H1 (cell line): ENCODE data around the gene GPATCH4. TPM values are rescaled to one million over a fixed set of nuclear protein-coding genes. Genes with fewer than 3 reads are reported as not detected.
A peak's percentile ranks its signal among the peaks of the same experiment; 100 is the strongest.

Experiments
- CTCF ChIA-PET: fragments of 300-600 bp; sonication (Branson Sonifier 250); formaldehyde crosslinking; loops from one replicate; lab custom pipeline; 2021; ENCODE audit not compliant: partially characterized antibody; lab: Charles Lee
- POLR2A ChIA-PET: fragments of 300-600 bp; sonication (Branson Sonifier 250); formaldehyde crosslinking; loops from one replicate; lab custom pipeline; 2021; ENCODE audit warnings: inconsistent platforms; ENCODE audit not compliant: partially characterized antibody; lab: Charles Lee
- DNase-seq, 2 experiments: peaks; one replicate each; pipeline versions ENCODE4 v3.0.0 to v3.0.0-alpha.2; 2010 to 2022; ENCODE audit warnings: low spot score in 2 of 2, low read depth in 1 of 2, mixed read lengths in 1 of 2
- FAIRE-seq: peaks from 2 replicates; lab custom pipeline; 2011; peaks lifted over from hg19 to GRCh38; lab: Jason Lieb, UNC
- H2AFZ ChIP-seq: 2 replicates; pipeline ENCODE4 v1.8.1; 2012; ENCODE audit warnings: low read length, inconsistent platforms
- H2AK5ac ChIP-seq: 2 replicates; pipeline ENCODE4 v1.6.1; 2013; ENCODE audit warnings: low read depth, low read length
- H2BK120ac ChIP-seq: replicated peaks from 2 replicates; pipeline ENCODE3; 2013; ENCODE audit warnings: low read depth, low read length, inconsistent platforms
- H2BK12ac ChIP-seq: 2 replicates; pipeline ENCODE4 v1.6.1; 2013; ENCODE audit warnings: low read depth, low read length
- H2BK15ac ChIP-seq: 2 replicates; pipeline ENCODE4 v1.6.1; 2013; ENCODE audit warnings: low read length
- H2BK20ac ChIP-seq: 2 replicates; pipeline ENCODE4 v1.6.1; 2013; ENCODE audit warnings: low read length
- H2BK5ac ChIP-seq: 2 replicates; pipeline ENCODE4 v1.6.1; 2013; ENCODE audit warnings: low read depth, low read length
- H3K14ac ChIP-seq: 2 replicates; pipeline ENCODE4 v1.6.1; 2013; ENCODE audit warnings: inconsistent platforms; ENCODE audit not compliant: insufficient read length
- H3K18ac ChIP-seq: 2 replicates; pipeline ENCODE4 v1.6.1; 2013; ENCODE audit warnings: low read length; ENCODE audit errors: extremely low read depth
- H3K23ac ChIP-seq: 2 replicates; pipeline ENCODE4 v1.6.1; 2013; ENCODE audit warnings: inconsistent platforms; ENCODE audit not compliant: insufficient read length
- H3K23me2 ChIP-seq: 2 replicates; pipeline ENCODE4 v1.6.1; 2013; ENCODE audit warnings: low read depth, low read length
- H3K27ac ChIP-seq: 2 replicates; pipeline ENCODE4 v1.6.1; 2011; ENCODE audit warnings: low read depth, low read length, inconsistent platforms
- H3K27me3 ChIP-seq, 4 experiments: replicated peaks in 1 of 4; 1 replicate in 1 of 4; 2 replicates in 3 of 4; pipeline versions ENCODE4 v1.6.1 to v1.8.1; 2011 to 2013; ENCODE audit warnings: low read length in 3 of 4, mild to moderate bottlenecking in 3 of 4, inconsistent platforms in 2 of 4, mixed read lengths in 2 of 4, moderate library complexity in 1 of 4; ENCODE audit not compliant: control insufficient read depth in 3 of 4, insufficient read depth in 3 of 4; ENCODE audit errors: extremely low read depth in 1 of 4
- H3K36me3 ChIP-seq, 4 experiments: 2 replicates each; pipeline versions ENCODE4 v1.6.1 to v1.8.1; 2011 to 2013; ENCODE audit warnings: mild to moderate bottlenecking in 4 of 4, low read length in 3 of 4, moderate library complexity in 2 of 4, control low read depth in 1 of 4, inconsistent platforms in 1 of 4; ENCODE audit not compliant: insufficient read depth in 4 of 4, control insufficient read depth in 2 of 4
- H3K4ac ChIP-seq: replicated peaks from 2 replicates; pipeline ENCODE3; 2013; ENCODE audit warnings: low read length, low read depth, mixed read lengths, inconsistent platforms; ENCODE audit not compliant: insufficient read length
- H3K4me1 ChIP-seq, 4 experiments: replicated peaks in 1 of 4; 1 replicate in 1 of 4; 2 replicates in 3 of 4; pipeline versions ENCODE4 v1.6.1 to v1.8.1; 2011 to 2013; ENCODE audit warnings: low read length in 3 of 4, inconsistent platforms in 2 of 4, mixed read lengths in 1 of 4; ENCODE audit not compliant: insufficient read depth in 4 of 4, control insufficient read depth in 3 of 4
- H3K4me2 ChIP-seq, 2 experiments: 2 replicates each; pipeline versions ENCODE4 v1.6.1 to v1.8.1; 2011 to 2013; ENCODE audit warnings: low read depth in 2 of 2, low read length in 2 of 2, control low read depth in 1 of 2, inconsistent platforms in 1 of 2, mild to moderate bottlenecking in 1 of 2; ENCODE audit not compliant: insufficient read depth in 1 of 2
- H3K4me3 ChIP-seq, 4 experiments: fragments of 200-600, 300-600 bp in 1 of 4; sonication (generic), shearing (Covaris generic), sonication (Bioruptor Twin) in 1 of 4; 2 replicates each; pipeline versions ENCODE4 v1.5.1 to v1.8.1; 2011 to 2016; ENCODE audit warnings: low read length in 4 of 4, low read depth in 3 of 4, control low read depth in 2 of 4, inconsistent platforms in 2 of 4, mild to moderate bottlenecking in 2 of 4, mixed read lengths in 1 of 4, moderate library complexity in 1 of 4; ENCODE audit not compliant: insufficient read depth in 2 of 4; ENCODE audit errors: extremely low read depth in 1 of 4
- H3K56ac ChIP-seq: replicated peaks from 2 replicates; pipeline ENCODE3; 2013; ENCODE audit warnings: low read depth, mild to moderate bottlenecking, mixed read lengths, low read length, inconsistent platforms; ENCODE audit not compliant: insufficient read length
- H3K79me1 ChIP-seq: 2 replicates; pipeline ENCODE4 v1.6.1; 2013; ENCODE audit warnings: low read depth, low read length, control low read depth
- H3K79me2 ChIP-seq, 2 experiments: 2 replicates each; pipeline versions ENCODE4 v1.6.1 to v1.8.1; 2012 to 2013; ENCODE audit warnings: low read length in 2 of 2, mild to moderate bottlenecking in 2 of 2, inconsistent platforms in 1 of 2; ENCODE audit not compliant: insufficient read depth in 2 of 2, control insufficient read depth in 1 of 2
- H3K9ac ChIP-seq, 4 experiments: replicated peaks in 1 of 4; 1 replicate in 1 of 4; 2 replicates in 3 of 4; pipeline versions ENCODE4 v1.6.1 to v1.8.1; 2011 to 2013; ENCODE audit warnings: low read depth in 3 of 4, low read length in 3 of 4, control low read depth in 2 of 4, mild to moderate bottlenecking in 2 of 4, moderate library complexity in 2 of 4, inconsistent platforms in 1 of 4; ENCODE audit errors: extremely low read depth in 1 of 4
- H3K9me3 ChIP-seq, 2 experiments: 2 replicates each; pipeline versions ENCODE4 v1.6.1 to v1.8.1; 2012 to 2013; ENCODE audit warnings: mild to moderate bottlenecking in 2 of 2, moderate library complexity in 2 of 2, control low read depth in 1 of 2, inconsistent platforms in 1 of 2, low read depth in 1 of 2, low read length in 1 of 2, mixed read lengths in 1 of 2; ENCODE audit not compliant: insufficient read depth in 2 of 2
- H4K20me1 ChIP-seq, 2 experiments: replicated peaks in 1 of 2; 2 replicates each; pipeline versions ENCODE3 to v1.8.1; 2011 to 2013; ENCODE audit warnings: inconsistent platforms in 2 of 2, low read length in 2 of 2, mild to moderate bottlenecking in 1 of 2; ENCODE audit not compliant: insufficient read depth in 2 of 2, control insufficient read depth in 1 of 2
- H4K5ac ChIP-seq: 2 replicates; pipeline ENCODE4 v1.6.1; 2013; ENCODE audit warnings: low read length, low read depth, mixed read lengths, inconsistent platforms; ENCODE audit not compliant: insufficient read length
- H4K8ac ChIP-seq: 2 replicates; pipeline ENCODE4 v1.8.0; 2013; ENCODE audit warnings: mild to moderate bottlenecking, moderate library complexity, low read length, inconsistent platforms; ENCODE audit not compliant: insufficient read depth; ENCODE audit errors: extremely low read depth
- H4K91ac ChIP-seq: replicated peaks from 2 replicates; pipeline ENCODE3; 2013; ENCODE audit warnings: low read length, mixed read lengths, inconsistent platforms; ENCODE audit not compliant: insufficient read length
- CHD1 ChIP-seq: IDR thresholded peaks from 2 replicates; pipeline ENCODE4 v1.6.1; 2012; ENCODE audit warnings: low read depth, low read length, improper control_type of control experiment
- CREB1 ChIP-seq: IDR thresholded peaks from 2 replicates; pipeline ENCODE4 v1.6.1; 2012; ENCODE audit warnings: inconsistent platforms
- GABPA ChIP-seq: IDR thresholded peaks from 2 replicates; pipeline ENCODE4 v1.6.1; 2011; ENCODE audit warnings: mild to moderate bottlenecking, low read length, moderate library complexity, borderline replicate concordance; ENCODE audit not compliant: insufficient read depth
- JUN ChIP-seq: IDR thresholded peaks from 2 replicates; pipeline ENCODE4 v1.6.1; 2011; ENCODE audit warnings: low read depth, mild to moderate bottlenecking, improper control_type of control experiment, low read length
- RXRA ChIP-seq: IDR thresholded peaks from 2 replicates; pipeline ENCODE4 v1.6.1; 2011; ENCODE audit warnings: low read depth, mild to moderate bottlenecking, low read length, moderate library complexity; ENCODE audit not compliant: insufficient read depth
- SIX5 ChIP-seq: IDR thresholded peaks from 2 replicates; pipeline ENCODE4 v1.6.1; 2011; ENCODE audit warnings: mild to moderate bottlenecking, low read depth, low read length
- TCF12 ChIP-seq: IDR thresholded peaks from 2 replicates; pipeline ENCODE4 v1.6.1; 2011; ENCODE audit warnings: low read depth, mild to moderate bottlenecking, low read length
- WGBS, 2 experiments: shearing (Covaris generic) in 1 of 2; methylation state at CpG; one replicate each; pipeline versions ENCODE4 v1.1.6 to v1.1.7; 2013 to 2015; ENCODE audit warnings: low lambda C conversion rate in 2 of 2, mixed read lengths in 2 of 2, inconsistent platforms in 1 of 2, low coverage in 1 of 2, missing lambda C conversion rate in 1 of 2; ENCODE audit not compliant: insufficient replicate concordance in 2 of 2, insufficient coverage in 1 of 2, insufficient read length in 1 of 2; ENCODE audit errors: extremely low coverage in 1 of 2, missing lambda C conversion rate in 1 of 2; 5-methylcytosine and 5-hydroxymethylcytosine counted together
- polyA plus RNA-seq, 7 experiments: library from polyadenylated mRNA; depleted of rRNA in 3 of 7; stranded (reverse) in 5 of 7; unstranded in 2 of 7; fragments of >200 nt in 5 of 7; fragments of 200-250 nt in 2 of 7; gene quantifications; 1 replicate in 5 of 7; 2 replicates in 1 of 7; 4 replicates in 1 of 7; pipeline versions ENCODE4 v1.2.1 to v1.2.3, GENCODE V29; 2011 to 2013; ENCODE audit warnings: missing spikeins in 2 of 7, mixed read lengths in 2 of 7
- total RNA-seq: library from RNA; stranded (reverse); fragmentation: NEBNext Ultra II Directional; extraction: Animal tissue kit (Norgen Biotek cat#: 25700); gene quantifications from 2 replicates; pipeline ENCODE4 v1.2.1, GENCODE V29; 2021
- TF ChIP-seq, protein P1 (sequence below): IDR thresholded peaks from 2 replicates; pipeline ENCODE4 v1.6.1; 2012; ENCODE audit warnings: inconsistent platforms
- TF ChIP-seq, protein P2 (sequence below): IDR thresholded peaks from 2 replicates; pipeline ENCODE4 v1.6.1; 2012; ENCODE audit warnings: inconsistent platforms
- TF ChIP-seq, protein P3 (sequence below): IDR thresholded peaks from 2 replicates; pipeline ENCODE4 v1.6.1; 2011; ENCODE audit warnings: low read depth, mild to moderate bottlenecking, low read length; ENCODE audit not compliant: insufficient read depth

Gene GPATCH4
- total and polyA plus RNA-seq, 2 of the 8 experiments (the other 6 are each of a cell fraction or from before 2014, with no cell fraction given): 20.5 to 47.9 TPM

DNA sequence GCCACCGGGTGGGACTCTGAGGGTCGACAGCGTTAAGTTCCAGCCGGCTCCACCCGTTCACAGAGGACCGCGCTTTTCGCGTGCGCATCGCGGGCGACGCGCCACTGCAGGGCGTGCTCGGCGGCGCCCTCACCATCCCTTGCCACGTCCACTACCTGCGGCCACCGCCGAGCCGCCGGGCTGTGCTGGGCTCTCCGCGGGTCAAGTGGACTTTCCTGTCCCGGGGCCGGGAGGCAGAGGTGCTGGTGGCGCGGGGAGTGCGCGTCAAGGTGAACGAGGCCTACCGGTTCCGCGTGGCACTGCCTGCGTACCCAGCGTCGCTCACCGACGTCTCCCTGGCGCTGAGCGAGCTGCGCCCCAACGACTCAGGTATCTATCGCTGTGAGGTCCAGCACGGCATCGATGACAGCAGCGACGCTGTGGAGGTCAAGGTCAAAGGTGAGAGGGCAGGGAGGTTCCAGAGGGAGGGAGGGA, 45.5 kb upstream of the GPATCH4 start:
- no peak overlapping the region for H3K4ac ChIP-seq
- H2BK15ac ChIP-seq: no peak overlapping the region
- H4K20me1 ChIP-seq: peaks cover 0 to 6% of the 10 kb centered on the region in 2 experiments
- ChIA-PET POLR2A (interaction anchor here (1.4 to 4.5 kb wide), 4 partner anchors 19 to 61 kb away, joined by 3 to 22 read pairs (median 10); partner anchors contain the start of gene NES), CTCF (interaction anchor here (0.6 to 43.0 kb wide), 6 partner anchors 13 to 114 kb away, joined by 3 to 868 read pairs (median 134); partner anchors contain the start of genes HAPLN2 and NES)
- H4K8ac ChIP-seq: no peak overlapping the region
- peaks cover 9% of the 10 kb centered on the region; the same call in 1 of the 2 replicates for H3K23me2 ChIP-seq
- H2BK5ac ChIP-seq: no peak overlapping the region
- H2AFZ ChIP-seq: no peak overlapping the region
- no peak overlapping the region for H2BK120ac ChIP-seq
- H4K91ac ChIP-seq: peak overlapping the region; percentile 32
- no peaks in the 10 kb centered on the region for H3K36me3 ChIP-seq
- H2BK12ac ChIP-seq: peak overlapping the region; percentile 84; the same call in 1 of the 2 replicates
- no peak overlapping the region for H3K56ac ChIP-seq
- H3K79me2 ChIP-seq: no peaks in the 10 kb centered on the region
- H3K4me3 ChIP-seq: no peak overlapping the region
- no peak overlapping the region for H2BK20ac ChIP-seq
- H3K4me2 ChIP-seq: peak overlapping the region in 1 of 2 experiments; percentile 65; a peak in 3 of 4 replicates
- no peaks in the 10 kb centered on the region for H3K9me3 ChIP-seq
- H3K14ac ChIP-seq: no peak overlapping the region
- H3K27ac ChIP-seq: no peak overlapping the region
- 69% methylated on average over 50 of the region's 51 CpGs; no CpG with 5 or more reads in 1 of the 2 experiments for WGBS, 2 experiments
- no peak overlapping the region for H3K9ac ChIP-seq
- peak; percentile 28; the same call in 1 of the 2 replicates for TF ChIP-seq CREB1
- TF ChIP-seq, protein P1, sequence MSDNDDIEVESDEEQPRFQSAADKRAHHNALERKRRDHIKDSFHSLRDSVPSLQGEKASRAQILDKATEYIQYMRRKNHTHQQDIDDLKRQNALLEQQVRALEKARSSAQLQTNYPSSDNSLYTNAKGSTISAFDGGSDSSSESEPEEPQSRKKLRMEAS: peak; percentile 65; the same call in 1 of the 2 replicates
- no peak for TF ChIP-seq SIX5
- TF ChIP-seq GABPA: no peak
- TF ChIP-seq CHD1: no peak
- TF ChIP-seq TCF12: no peak
- TF ChIP-seq, protein P2, sequence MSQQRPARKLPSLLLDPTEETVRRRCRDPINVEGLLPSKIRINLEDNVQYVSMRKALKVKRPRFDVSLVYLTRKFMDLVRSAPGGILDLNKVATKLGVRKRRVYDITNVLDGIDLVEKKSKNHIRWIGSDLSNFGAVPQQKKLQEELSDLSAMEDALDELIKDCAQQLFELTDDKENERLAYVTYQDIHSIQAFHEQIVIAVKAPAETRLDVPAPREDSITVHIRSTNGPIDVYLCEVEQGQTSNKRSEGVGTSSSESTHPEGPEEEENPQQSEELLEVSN: peak; percentile 40; the same call in 1 of the 2 replicates
- TF ChIP-seq JUN: no peak
- TF ChIP-seq, protein P3, sequence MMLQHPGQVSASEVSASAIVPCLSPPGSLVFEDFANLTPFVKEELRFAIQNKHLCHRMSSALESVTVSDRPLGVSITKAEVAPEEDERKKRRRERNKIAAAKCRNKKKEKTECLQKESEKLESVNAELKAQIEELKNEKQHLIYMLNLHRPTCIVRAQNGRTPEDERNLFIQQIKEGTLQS: no peak
- TF ChIP-seq RXRA: no peak
- H3K18ac ChIP-seq: peak overlapping the region; percentile 38; the same call in 1 of the 2 replicates
- FAIRE-seq: no peak
- no peak overlapping the region for H2AK5ac ChIP-seq
- H3K23ac ChIP-seq: no peak overlapping the region
- H3K27me3 ChIP-seq: peaks cover 7 to 57% (median 42%) of the 10 kb centered on the region in 4 experiments
- peaks cover 8 to 16% (median 10%) of the 10 kb centered on the region in 4 experiments for H3K4me1 ChIP-seq
- DNase-seq: peak in 1 of 2 experiments; percentile 54
- no peak overlapping the region for H4K5ac ChIP-seq
- no peaks in the 10 kb centered on the region for H3K79me1 ChIP-seq
